T-helper 2 cell treated with Interferon-gamma antibody and Interleukin-4, amounts not matched to agents 100 ng/mL and 5 ng/mL, for 36 hours (primary cell): ENCODE data around the gene SUPT16H. TPM values are rescaled to one million over a fixed set of nuclear protein-coding genes. Genes with fewer than 3 reads are reported as not detected.
"Not testable (repeated sequence)": the region's sequence is repeated elsewhere in the genome, so short reads cannot be mapped to it uniquely, and the experiment has no call there.

Experiments used
- intact Hi-C: fragments of 100-400 bp; cut with micrococcal nuclease; formaldehyde crosslinking; loops from one replicate; pipeline ENCODE4 v1.15.1; 2023
- total RNA-seq: library from RNA; stranded (reverse); gene quantifications from 2 replicates; pipeline ENCODE4 v1.2.3, GENCODE V29; 2022

The SUPT16H gene
- total RNA-seq, 1 donor from 2014 or later: 130 TPM

DNA sequence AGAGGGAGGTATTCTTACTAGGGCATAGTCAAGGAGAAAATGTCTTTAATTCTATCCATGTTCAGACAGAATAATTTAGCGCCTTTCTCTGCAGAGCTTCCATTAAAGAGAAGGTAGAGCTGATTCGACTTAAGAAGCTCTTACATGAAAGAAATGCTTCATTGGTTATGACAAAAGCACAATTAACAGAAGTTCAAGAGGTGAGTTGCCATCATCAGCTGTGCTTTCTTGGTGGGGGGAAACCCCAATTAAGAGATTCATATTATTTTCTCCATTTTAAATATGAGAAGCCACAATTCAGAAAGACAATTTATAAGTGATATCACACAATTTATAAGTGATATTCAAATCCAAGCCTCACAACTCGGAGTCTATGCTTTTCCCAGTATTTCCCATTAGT, 76.2 kb downstream of the SUPT16H start:
- intact Hi-C loops: loop anchor here (1.0 to 2.0 kb wide), 2 partner anchors 38 to 77 kb away; partner anchors contain the start of genes HNRNPC and SUPT16H

- intact Hi-C loops: not testable (repeated sequence)
Observed at GRCh38 chr14:21302836-21303140, 81.0 kb downstream of the SUPT16H start.

DNA sequence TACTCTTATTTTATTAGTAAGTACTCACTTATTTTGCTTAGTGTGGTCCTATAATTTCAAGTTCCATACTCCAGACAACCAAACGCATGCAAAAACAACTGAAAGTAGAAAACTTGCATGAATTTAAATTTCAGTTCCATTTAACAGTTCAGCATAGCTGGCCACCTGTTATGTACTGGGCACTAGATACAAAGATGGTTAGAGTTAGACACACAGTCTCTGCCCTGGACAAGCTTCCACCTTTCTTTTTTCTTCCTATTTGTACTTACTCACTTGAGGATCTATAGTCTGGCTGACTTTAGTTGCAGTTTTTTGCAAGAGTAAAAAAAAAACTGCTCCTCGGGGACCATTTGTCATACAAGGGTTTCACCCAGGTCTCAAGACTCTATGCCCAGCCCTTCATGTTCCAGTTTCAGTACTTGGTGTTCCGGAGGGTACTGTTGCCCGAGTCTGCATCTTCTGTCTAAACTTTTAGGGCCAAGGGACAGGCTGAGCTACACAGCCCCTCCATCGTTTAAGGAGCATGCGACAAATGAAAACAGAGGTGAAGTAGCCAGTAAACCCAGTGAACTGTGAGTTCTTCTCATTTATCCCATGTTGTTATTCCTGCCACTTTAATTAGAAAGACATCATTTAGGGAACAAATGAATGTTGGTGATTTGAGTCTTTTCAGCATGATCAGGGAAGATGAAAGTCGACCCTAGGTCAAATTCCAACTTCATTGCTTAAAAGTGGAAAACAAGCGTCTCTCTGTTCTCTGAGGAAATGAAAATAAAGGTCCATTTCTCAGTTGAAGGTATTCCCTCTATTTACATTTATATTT, 81.6 kb downstream of the SUPT16H start:
- intact Hi-C loops: no loop called here

Other genes with a start within 250 kb of the SUPT16H start
- not detected in 2 replicates for gene OR5AU1, start 228.0 kb downstream of the SUPT16H start, total RNA-seq
- gene HNRNPC, start 114.6 kb downstream of the SUPT16H start, total RNA-seq: 734 and 763 TPM in 2 replicates
- 0.16 TPM in 1 of 2 replicates, not detected in the other for gene RPGRIP1, start 103.9 kb downstream of the SUPT16H start, total RNA-seq
- gene CHD8, start 72.1 kb upstream of the SUPT16H start, total RNA-seq: 129 and 136 TPM in 2 replicates
- gene RAB2B, start 92.9 kb upstream of the SUPT16H start, total RNA-seq: 26.3 and 28.2 TPM in 2 replicates
- gene TOX4, start 93.2 kb upstream of the SUPT16H start, total RNA-seq: 72.4 and 73.3 TPM in 2 replicates
- gene METTL3, start 127.3 kb upstream of the SUPT16H start, total RNA-seq: 73.2 and 76.5 TPM in 2 replicates
- 2.1 and 2.2 TPM in 2 replicates for gene SALL2, start 142.3 kb upstream of the SUPT16H start, total RNA-seq
- not detected in 2 replicates for gene OR10G3, start 196.1 kb upstream of the SUPT16H start, total RNA-seq